WTC11 (cell line): ENCODE results near the gene SNRNP200. TPM values are rescaled to one million over a fixed set of nuclear protein-coding genes. Genes with fewer than 3 reads are reported as not detected.

Experiments
- ATAC-seq: fragments of 200-7000 bp; cut with Tn5 transposase; 2 replicates; pipeline ENCODE4 v1.10.0; 2021; ENCODE audit warnings: mild to moderate bottlenecking, moderate library complexity
- CTCF ChIA-PET: fragments of 300-600 bp; sonication (Branson Sonifier 250); formaldehyde crosslinking; loops from one replicate; lab custom pipeline; 2021; ENCODE audit warnings: antibody characterized with exemption; lab: Charles Lee
- POLR2A ChIA-PET: fragments of 350-600 bp; sonication (Branson Sonifier 250); formaldehyde crosslinking; loops from one replicate; lab custom pipeline; 2021; ENCODE audit warnings: antibody characterized with exemption; lab: Charles Lee
- DNase-seq: peaks from one replicate; pipeline ENCODE4 v3.0.0; 2021; ENCODE audit warnings: low spot score
- H3K27ac Mint-ChIP-seq: 2 replicates; pipeline ENCODE4 v1.8.0; 2021; ENCODE audit warnings: mixed read lengths
- H3K27me3 Mint-ChIP-seq: 2 replicates; pipeline ENCODE4 v1.8.0; 2021; ENCODE audit warnings: low read depth, mild to moderate bottlenecking, moderate library complexity, mixed read lengths
- H3K36me3 Mint-ChIP-seq: 2 replicates; pipeline ENCODE4 v1.8.0; 2021; ENCODE audit warnings: mixed read lengths
- H3K4me1 Mint-ChIP-seq: 2 replicates; pipeline ENCODE4 v1.8.0; 2022; ENCODE audit warnings: mixed read lengths
- H3K4me3 Mint-ChIP-seq: 2 replicates; pipeline ENCODE4 v1.8.0; 2021; ENCODE audit warnings: mild to moderate bottlenecking, moderate library complexity, mixed read lengths
- H3K9me3 Mint-ChIP-seq: 2 replicates; pipeline ENCODE4 v1.8.0; 2021; ENCODE audit warnings: mixed read lengths
- CREB1 ChIP-seq: sonication (generic); formaldehyde crosslinking; IDR thresholded peaks from 2 replicates; pipeline ENCODE4 v1.8.0; 2023; ENCODE audit warnings: mild to moderate bottlenecking, missing genetic modification reagents
- ETV6 ChIP-seq: sonication (generic); formaldehyde crosslinking; IDR thresholded peaks from 2 replicates; pipeline ENCODE4 v1.8.1; 2022; ENCODE audit warnings: mild to moderate bottlenecking, missing genetic modification reagents
- FOXJ3 ChIP-seq: sonication (generic); formaldehyde crosslinking; IDR thresholded peaks from 2 replicates; pipeline ENCODE4 v1.9.0; 2021; ENCODE audit warnings: missing genetic modification reagents, mild to moderate bottlenecking, borderline replicate concordance
- HMGA2 ChIP-seq: fragments of 250-450 bp; sonication (Bioruptor Pico); IDR thresholded peaks from 2 replicates; pipeline ENCODE4 v1.4.0; 2021; ENCODE audit warnings: mild to moderate bottlenecking, moderate library complexity
- IRF2 ChIP-seq: sonication (generic); formaldehyde crosslinking; IDR thresholded peaks from 2 replicates; pipeline ENCODE4 v1.8.0; 2022; ENCODE audit warnings: low read depth, missing genetic modification reagents, borderline replicate concordance
- JUN ChIP-seq: sonication (generic); formaldehyde crosslinking; IDR thresholded peaks from 2 replicates; pipeline ENCODE4 v1.8.0; 2023; ENCODE audit warnings: mild to moderate bottlenecking, missing genetic modification reagents
- NFATC4 ChIP-seq: fragments of 250-450 bp; sonication (Bioruptor Pico); IDR thresholded peaks from 2 replicates; pipeline ENCODE4 v1.9.0; 2021; ENCODE audit warnings: mild to moderate bottlenecking
- SOX15 ChIP-seq: fragments of 250-450 bp; sonication (Bioruptor Pico); IDR thresholded peaks from 2 replicates; pipeline ENCODE4 v1.9.0; 2021; ENCODE audit warnings: mild to moderate bottlenecking
- TP53 ChIP-seq: sonication (generic); formaldehyde crosslinking; IDR thresholded peaks from 2 replicates; pipeline ENCODE4 v1.8.1; 2023; ENCODE audit warnings: mild to moderate bottlenecking, missing genetic modification reagents
- ZNF121 ChIP-seq: sonication (generic); formaldehyde crosslinking; IDR thresholded peaks from 2 replicates; pipeline ENCODE4 v1.8.0; 2023; ENCODE audit warnings: missing genetic modification reagents
- ZNF263 ChIP-seq: sonication (generic); formaldehyde crosslinking; IDR thresholded peaks from 2 replicates; pipeline ENCODE4 v1.8.1; 2022; ENCODE audit warnings: low read depth, mild to moderate bottlenecking, moderate library complexity, missing genetic modification reagents
- ZNF317 ChIP-seq: sonication (generic); formaldehyde crosslinking; IDR thresholded peaks from 2 replicates; pipeline ENCODE4 v1.8.1; 2023; ENCODE audit warnings: low read depth, mild to moderate bottlenecking, moderate library complexity, missing genetic modification reagents, borderline replicate concordance
- ZNF416 ChIP-seq: fragments of 250-450 bp; sonication (Bioruptor Pico); IDR thresholded peaks from 2 replicates; pipeline ENCODE4 v1.9.0; 2021; ENCODE audit warnings: mild to moderate bottlenecking, inconsistent platforms
- ZNF423 ChIP-seq: fragments of 250-450 bp; sonication (Bioruptor Pico); IDR thresholded peaks from 2 replicates; pipeline ENCODE4 v2.1.2; 2022; ENCODE audit warnings: mild to moderate bottlenecking, moderate library complexity
- total RNA-seq: library from RNA; stranded (reverse); gene quantifications from 3 replicates; pipeline ENCODE4 v1.2.3, GENCODE V29; 2021
- TF ChIP-seq, protein P1 (sequence below): fragments of 250-450 bp; sonication (Bioruptor Pico); IDR thresholded peaks from 2 replicates; pipeline ENCODE4 v1.9.0; 2021; ENCODE audit warnings: mild to moderate bottlenecking, borderline replicate concordance
- TF ChIP-seq, protein P2 (sequence below): sonication (generic); formaldehyde crosslinking; IDR thresholded peaks from 2 replicates; pipeline ENCODE4 v1.8.1; 2022; ENCODE audit warnings: mild to moderate bottlenecking, moderate library complexity, missing genetic modification reagents
- TF ChIP-seq, protein P3 (sequence below): sonication (generic); formaldehyde crosslinking; IDR thresholded peaks from 2 replicates; pipeline ENCODE4 v1.8.1; 2023; ENCODE audit warnings: mild to moderate bottlenecking, missing genetic modification reagents, moderate library complexity
- TF ChIP-seq, protein P4 (sequence below): sonication (generic); formaldehyde crosslinking; IDR thresholded peaks from 2 replicates; pipeline ENCODE4 v1.8.0; 2023; ENCODE audit warnings: missing genetic modification reagents, mild to moderate bottlenecking, borderline replicate concordance
- TF ChIP-seq, protein P5 (sequence below): sonication (generic); formaldehyde crosslinking; IDR thresholded peaks from 2 replicates; pipeline ENCODE4 v1.8.1; 2023; ENCODE audit warnings: mild to moderate bottlenecking, missing genetic modification reagents

The SNRNP200 gene
- total RNA-seq, 1 experiment from 2014 or later = 226 TPM

DNA sequence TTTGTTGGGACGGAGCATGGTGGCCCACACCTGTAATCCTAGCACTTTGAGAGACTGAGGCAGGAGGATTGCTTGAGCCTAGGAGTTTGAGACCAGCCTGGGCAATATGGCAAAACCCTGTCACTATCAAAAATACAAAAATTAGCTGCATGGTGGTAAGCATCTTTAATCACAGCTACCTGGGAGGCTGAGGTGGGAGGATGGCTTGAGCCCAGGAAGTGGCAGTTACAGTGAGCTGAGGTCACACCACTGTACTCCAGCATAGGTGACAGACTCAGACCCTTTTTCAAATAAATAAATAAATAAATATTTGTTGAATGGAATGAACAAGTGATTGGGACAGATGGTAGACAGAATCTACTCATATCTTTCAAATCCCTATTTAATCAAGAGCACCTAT, 14.1 kb upstream of the SNRNP200 start (continued):
- TF ChIP-seq, protein P1, sequence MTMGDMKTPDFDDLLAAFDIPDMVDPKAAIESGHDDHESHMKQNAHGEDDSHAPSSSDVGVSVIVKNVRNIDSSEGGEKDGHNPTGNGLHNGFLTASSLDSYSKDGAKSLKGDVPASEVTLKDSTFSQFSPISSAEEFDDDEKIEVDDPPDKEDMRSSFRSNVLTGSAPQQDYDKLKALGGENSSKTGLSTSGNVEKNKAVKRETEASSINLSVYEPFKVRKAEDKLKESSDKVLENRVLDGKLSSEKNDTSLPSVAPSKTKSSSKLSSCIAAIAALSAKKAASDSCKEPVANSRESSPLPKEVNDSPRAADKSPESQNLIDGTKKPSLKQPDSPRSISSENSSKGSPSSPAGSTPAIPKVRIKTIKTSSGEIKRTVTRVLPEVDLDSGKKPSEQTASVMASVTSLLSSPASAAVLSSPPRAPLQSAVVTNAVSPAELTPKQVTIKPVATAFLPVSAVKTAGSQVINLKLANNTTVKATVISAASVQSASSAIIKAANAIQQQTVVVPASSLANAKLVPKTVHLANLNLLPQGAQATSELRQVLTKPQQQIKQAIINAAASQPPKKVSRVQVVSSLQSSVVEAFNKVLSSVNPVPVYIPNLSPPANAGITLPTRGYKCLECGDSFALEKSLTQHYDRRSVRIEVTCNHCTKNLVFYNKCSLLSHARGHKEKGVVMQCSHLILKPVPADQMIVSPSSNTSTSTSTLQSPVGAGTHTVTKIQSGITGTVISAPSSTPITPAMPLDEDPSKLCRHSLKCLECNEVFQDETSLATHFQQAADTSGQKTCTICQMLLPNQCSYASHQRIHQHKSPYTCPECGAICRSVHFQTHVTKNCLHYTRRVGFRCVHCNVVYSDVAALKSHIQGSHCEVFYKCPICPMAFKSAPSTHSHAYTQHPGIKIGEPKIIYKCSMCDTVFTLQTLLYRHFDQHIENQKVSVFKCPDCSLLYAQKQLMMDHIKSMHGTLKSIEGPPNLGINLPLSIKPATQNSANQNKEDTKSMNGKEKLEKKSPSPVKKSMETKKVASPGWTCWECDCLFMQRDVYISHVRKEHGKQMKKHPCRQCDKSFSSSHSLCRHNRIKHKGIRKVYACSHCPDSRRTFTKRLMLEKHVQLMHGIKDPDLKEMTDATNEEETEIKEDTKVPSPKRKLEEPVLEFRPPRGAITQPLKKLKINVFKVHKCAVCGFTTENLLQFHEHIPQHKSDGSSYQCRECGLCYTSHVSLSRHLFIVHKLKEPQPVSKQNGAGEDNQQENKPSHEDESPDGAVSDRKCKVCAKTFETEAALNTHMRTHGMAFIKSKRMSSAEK (CRISPR knock-in tag) = no peak
- TF ChIP-seq JUN (CRISPR knock-in tag) (no peak), ZNF121 (no peak), ZNF263 (CRISPR knock-in tag) (no peak)

DNA sequence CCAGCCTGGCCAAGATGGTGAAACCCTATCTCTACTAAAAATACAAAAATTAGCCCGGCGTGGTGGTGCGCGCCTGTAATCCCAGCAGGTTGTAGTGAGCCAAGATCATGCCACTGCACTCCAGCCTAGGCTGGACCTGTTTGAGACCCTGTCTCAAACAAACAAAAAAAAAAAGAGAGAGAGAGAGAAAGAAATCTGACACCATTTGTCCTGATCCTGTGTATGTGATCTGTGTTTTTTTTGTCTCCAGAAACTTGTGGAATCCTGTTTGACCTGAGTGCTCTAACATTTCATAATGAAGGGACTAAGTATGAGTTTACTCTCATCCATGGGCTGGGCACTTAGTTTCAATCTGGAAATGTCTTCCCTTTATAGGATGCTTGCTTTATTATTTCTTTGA, 13.4 kb upstream of the SNRNP200 start:
- Mint-ChIP-seq H3K36me3 (no peaks in the 10 kb centered on the region), H3K27me3 (peaks cover 49% of the 10 kb centered on the region), H3K9me3 (no peaks in the 10 kb centered on the region), H3K4me1 (peaks cover 12% of the 10 kb centered on the region), H3K27ac (no peak overlapping the region), H3K4me3 (no peak overlapping the region)
- DNase-seq = no peak
- no peak for ATAC-seq
- CTCF ChIA-PET = interaction anchor here (0.7 kb wide), 1 partner anchor 106 kb away, joined by 3 read pairs; no protein-coding TSS in a partner anchor
- POLR2A ChIA-PET = no interaction called here
- TF ChIP-seq IRF2 (no peak), ZNF317 (CRISPR knock-in tag) (no peak), ZNF423 (CRISPR knock-in tag) (no peak), CREB1 (no peak), TP53 (CRISPR knock-in tag) (no peak), HMGA2 (CRISPR knock-in tag) (no peak), NFATC4 (CRISPR knock-in tag) (no peak), SOX15 (CRISPR knock-in tag) (no peak), FOXJ3 (CRISPR knock-in tag) (no peak), ZNF416 (CRISPR knock-in tag) (no peak), ETV6 (no peak)
- TF ChIP-seq, protein P2, sequence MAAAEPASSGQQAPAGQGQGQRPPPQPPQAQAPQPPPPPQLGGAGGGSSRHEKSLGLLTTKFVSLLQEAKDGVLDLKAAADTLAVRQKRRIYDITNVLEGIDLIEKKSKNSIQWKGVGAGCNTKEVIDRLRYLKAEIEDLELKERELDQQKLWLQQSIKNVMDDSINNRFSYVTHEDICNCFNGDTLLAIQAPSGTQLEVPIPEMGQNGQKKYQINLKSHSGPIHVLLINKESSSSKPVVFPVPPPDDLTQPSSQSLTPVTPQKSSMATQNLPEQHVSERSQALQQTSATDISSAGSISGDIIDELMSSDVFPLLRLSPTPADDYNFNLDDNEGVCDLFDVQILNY (CRISPR knock-in tag) = no peak
- TF ChIP-seq, protein P3, sequence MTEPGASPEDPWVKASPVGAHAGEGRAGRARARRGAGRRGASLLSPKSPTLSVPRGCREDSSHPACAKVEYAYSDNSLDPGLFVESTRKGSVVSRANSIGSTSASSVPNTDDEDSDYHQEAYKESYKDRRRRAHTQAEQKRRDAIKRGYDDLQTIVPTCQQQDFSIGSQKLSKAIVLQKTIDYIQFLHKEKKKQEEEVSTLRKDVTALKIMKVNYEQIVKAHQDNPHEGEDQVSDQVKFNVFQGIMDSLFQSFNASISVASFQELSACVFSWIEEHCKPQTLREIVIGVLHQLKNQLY (CRISPR knock-in tag) = no peak
- TF ChIP-seq, protein P4, sequence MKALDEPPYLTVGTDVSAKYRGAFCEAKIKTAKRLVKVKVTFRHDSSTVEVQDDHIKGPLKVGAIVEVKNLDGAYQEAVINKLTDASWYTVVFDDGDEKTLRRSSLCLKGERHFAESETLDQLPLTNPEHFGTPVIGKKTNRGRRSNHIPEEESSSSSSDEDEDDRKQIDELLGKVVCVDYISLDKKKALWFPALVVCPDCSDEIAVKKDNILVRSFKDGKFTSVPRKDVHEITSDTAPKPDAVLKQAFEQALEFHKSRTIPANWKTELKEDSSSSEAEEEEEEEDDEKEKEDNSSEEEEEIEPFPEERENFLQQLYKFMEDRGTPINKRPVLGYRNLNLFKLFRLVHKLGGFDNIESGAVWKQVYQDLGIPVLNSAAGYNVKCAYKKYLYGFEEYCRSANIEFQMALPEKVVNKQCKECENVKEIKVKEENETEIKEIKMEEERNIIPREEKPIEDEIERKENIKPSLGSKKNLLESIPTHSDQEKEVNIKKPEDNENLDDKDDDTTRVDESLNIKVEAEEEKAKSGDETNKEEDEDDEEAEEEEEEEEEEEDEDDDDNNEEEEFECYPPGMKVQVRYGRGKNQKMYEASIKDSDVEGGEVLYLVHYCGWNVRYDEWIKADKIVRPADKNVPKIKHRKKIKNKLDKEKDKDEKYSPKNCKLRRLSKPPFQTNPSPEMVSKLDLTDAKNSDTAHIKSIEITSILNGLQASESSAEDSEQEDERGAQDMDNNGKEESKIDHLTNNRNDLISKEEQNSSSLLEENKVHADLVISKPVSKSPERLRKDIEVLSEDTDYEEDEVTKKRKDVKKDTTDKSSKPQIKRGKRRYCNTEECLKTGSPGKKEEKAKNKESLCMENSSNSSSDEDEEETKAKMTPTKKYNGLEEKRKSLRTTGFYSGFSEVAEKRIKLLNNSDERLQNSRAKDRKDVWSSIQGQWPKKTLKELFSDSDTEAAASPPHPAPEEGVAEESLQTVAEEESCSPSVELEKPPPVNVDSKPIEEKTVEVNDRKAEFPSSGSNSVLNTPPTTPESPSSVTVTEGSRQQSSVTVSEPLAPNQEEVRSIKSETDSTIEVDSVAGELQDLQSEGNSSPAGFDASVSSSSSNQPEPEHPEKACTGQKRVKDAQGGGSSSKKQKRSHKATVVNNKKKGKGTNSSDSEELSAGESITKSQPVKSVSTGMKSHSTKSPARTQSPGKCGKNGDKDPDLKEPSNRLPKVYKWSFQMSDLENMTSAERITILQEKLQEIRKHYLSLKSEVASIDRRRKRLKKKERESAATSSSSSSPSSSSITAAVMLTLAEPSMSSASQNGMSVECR (CRISPR knock-in tag) = no peak
- TF ChIP-seq, protein P5, sequence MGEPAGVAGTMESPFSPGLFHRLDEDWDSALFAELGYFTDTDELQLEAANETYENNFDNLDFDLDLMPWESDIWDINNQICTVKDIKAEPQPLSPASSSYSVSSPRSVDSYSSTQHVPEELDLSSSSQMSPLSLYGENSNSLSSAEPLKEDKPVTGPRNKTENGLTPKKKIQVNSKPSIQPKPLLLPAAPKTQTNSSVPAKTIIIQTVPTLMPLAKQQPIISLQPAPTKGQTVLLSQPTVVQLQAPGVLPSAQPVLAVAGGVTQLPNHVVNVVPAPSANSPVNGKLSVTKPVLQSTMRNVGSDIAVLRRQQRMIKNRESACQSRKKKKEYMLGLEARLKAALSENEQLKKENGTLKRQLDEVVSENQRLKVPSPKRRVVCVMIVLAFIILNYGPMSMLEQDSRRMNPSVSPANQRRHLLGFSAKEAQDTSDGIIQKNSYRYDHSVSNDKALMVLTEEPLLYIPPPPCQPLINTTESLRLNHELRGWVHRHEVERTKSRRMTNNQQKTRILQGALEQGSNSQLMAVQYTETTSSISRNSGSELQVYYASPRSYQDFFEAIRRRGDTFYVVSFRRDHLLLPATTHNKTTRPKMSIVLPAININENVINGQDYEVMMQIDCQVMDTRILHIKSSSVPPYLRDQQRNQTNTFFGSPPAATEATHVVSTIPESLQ (CRISPR knock-in tag) = no peak
